GM10266 (cell line): Measurements from ENCODE around the gene ALDH1A3.

Source experiments
- DNase-seq: peaks from one replicate; pipeline ENCODE4 v3.0.0; 2012; ENCODE audit errors: extremely low spot score
- CTCF ChIP-seq: IDR thresholded peaks from 2 replicates; pipeline ENCODE4 v1.5.1; 2012; ENCODE audit warnings: mild to moderate bottlenecking, low read depth; ENCODE audit not compliant: control insufficient read depth, insufficient read depth; ENCODE audit errors: missing control alignments

Gene ALDH1A3

GRCh38 chr15:100899601-100900000 is 20.0 kb downstream of the ALDH1A3 start:
- no peak for DNase-seq
- no peak for TF ChIP-seq CTCF

GRCh38 chr15:100900136-100900794 is 20.6 kb downstream of the ALDH1A3 start:
- TF ChIP-seq CTCF: no peak
- DNase-seq: no peak

- DNase-seq: no peak
- no peak for TF ChIP-seq CTCF
Observed at GRCh38 chr15:100900795-100901169, 21.2 kb downstream of the ALDH1A3 start.

GRCh38 chr15:100901296-100901695 is 21.7 kb downstream of the ALDH1A3 start:
- DNase-seq: no peak
- TF ChIP-seq CTCF: no peak

- no peak for DNase-seq
- no peak for TF ChIP-seq CTCF
Observed at GRCh38 chr15:100901702-100902435, 22.2 kb downstream of the ALDH1A3 start.

DNA sequence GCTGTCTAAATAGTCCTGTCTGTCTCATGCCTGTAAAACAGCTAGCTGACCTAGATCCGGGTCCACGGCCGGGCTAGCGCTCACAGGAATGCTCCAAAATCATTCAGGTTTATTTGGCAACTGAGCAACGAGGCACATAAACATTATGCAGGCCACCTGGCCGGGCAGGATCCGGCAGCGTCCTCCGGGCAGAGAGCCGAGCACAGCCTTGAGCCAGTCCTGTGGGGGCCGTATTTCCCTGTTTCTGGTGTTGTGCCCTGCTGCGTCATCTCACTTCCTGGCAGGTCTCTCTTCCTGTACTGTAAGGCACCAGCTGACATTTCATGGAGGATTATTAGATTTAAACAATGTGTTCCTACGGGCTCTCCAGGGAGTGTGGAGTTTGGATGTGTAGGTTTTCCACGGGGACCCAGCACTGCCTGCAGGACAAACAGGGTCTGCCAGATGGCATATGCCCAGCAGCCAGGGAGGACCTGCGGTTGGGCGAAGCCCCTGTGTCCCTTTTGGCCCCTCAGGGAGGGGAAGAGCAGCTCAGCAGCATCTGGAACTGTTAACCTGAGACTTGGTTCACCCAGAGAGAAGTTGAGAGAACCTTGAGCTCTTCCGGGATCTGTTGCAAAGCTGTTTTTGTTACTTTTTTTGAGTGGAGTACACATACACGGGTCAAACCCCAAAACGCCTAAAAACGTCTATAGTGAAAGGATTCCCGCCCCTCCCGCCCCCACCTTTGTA is 23.0 kb downstream of the ALDH1A3 start:
- no peak for DNase-seq
- TF ChIP-seq CTCF: no peak

GRCh38 chr15:100903168-100903554 is 23.5 kb downstream of the ALDH1A3 start:
- no peak for TF ChIP-seq CTCF
- no peak for DNase-seq
